Osteoblast (primary cell): ENCODE results near the gene LAMA4. TPM values are rescaled to one million over a fixed set of nuclear protein-coding genes. Genes with fewer than 3 reads are reported as not detected.

Experiments
- DNase-seq: peaks from one replicate; pipeline ENCODE4 v3.0.0; 2011; ENCODE audit warnings: low spot score, mixed read lengths; ENCODE audit not compliant: insufficient read length; ENCODE audit errors: missing footprints
- H2AFZ ChIP-seq: 2 replicates; pipeline ENCODE4 v1.6.0; 2011; ENCODE audit warnings: mild to moderate bottlenecking, low read length
- H3K27ac ChIP-seq: 2 replicates; pipeline ENCODE4 v1.5.1; 2011; ENCODE audit warnings: mild to moderate bottlenecking, low read depth, low read length, moderate library complexity
- H3K27me3 ChIP-seq: 2 replicates; pipeline ENCODE4 v1.6.0; 2012; ENCODE audit warnings: mild to moderate bottlenecking, control low read depth, inconsistent platforms, low read length, moderate library complexity; ENCODE audit not compliant: insufficient read depth
- H3K36me3 ChIP-seq: 2 replicates; pipeline ENCODE4 v1.5.1; 2011; ENCODE audit warnings: mild to moderate bottlenecking, low read length, control low read depth, moderate library complexity; ENCODE audit not compliant: insufficient read depth
- H3K4me1 ChIP-seq: 2 replicates; pipeline ENCODE4 v1.5.1; 2011; ENCODE audit warnings: mild to moderate bottlenecking, low read length, control low read depth, moderate library complexity; ENCODE audit not compliant: insufficient read depth
- H3K4me2 ChIP-seq: 2 replicates; pipeline ENCODE4 v1.6.0; 2011; ENCODE audit warnings: mild to moderate bottlenecking, low read length; ENCODE audit not compliant: insufficient read depth
- H3K4me3 ChIP-seq: fragments of 200-600 bp; sonication (generic); 3 replicates; pipeline ENCODE4 v1.5.1; 2012; ENCODE audit warnings: mild to moderate bottlenecking, low read length, inconsistent platforms; ENCODE audit not compliant: insufficient read depth
- H3K79me2 ChIP-seq: 2 replicates; pipeline ENCODE4 v1.6.0; 2012; ENCODE audit warnings: mild to moderate bottlenecking, low read length, control low read depth, inconsistent platforms; ENCODE audit not compliant: insufficient read depth
- H3K9me3 ChIP-seq: 2 replicates; pipeline ENCODE4 v1.5.1; 2011; ENCODE audit warnings: low read depth, low read length, control low read depth
- H4K20me1 ChIP-seq: 2 replicates; pipeline ENCODE4 v1.6.0; 2012; ENCODE audit warnings: mild to moderate bottlenecking, low read length, control low read depth; ENCODE audit not compliant: insufficient read depth
- total RNA-seq: library from RNA; depleted of rRNA; stranded (reverse); fragments of >200 nt; gene quantifications from 2 replicates; pipeline ENCODE4 v1.2.3, GENCODE V29; 2012
- TF ChIP-seq, protein P1 (sequence below): IDR thresholded peaks from 2 replicates; pipeline ENCODE4 v1.5.1; 2011; ENCODE audit warnings: mild to moderate bottlenecking, low read depth, low read length, moderate library complexity; ENCODE audit errors: extremely low read depth

The LAMA4 gene
- total RNA-seq, 1 donor, result 260 TPM

DNA sequence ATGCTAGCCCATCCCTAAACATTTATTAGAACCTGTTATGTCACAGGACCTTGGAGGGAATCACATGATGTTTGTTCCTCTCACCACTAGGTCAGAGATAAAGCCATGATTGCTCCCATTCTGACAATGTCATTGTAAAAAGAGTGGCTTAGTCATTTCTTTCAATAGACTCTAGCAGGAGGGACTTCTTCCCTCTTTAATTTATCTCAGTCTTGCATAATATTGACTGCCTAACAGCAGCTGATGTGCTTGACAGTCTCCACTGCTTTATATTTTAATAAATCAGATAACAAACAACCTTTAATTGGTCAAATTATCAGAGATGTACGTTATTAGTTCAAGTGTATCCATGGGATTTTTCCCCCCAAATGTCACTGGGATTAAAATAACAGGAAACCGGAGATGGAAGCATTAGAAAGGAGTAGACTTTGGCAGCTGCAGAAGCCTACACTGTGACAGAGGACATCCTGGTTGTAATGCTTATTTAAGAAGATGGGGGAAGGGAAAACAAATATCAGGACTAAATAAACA is 39.6 kb downstream of the LAMA4 start:
- DNase-seq, result no peak
- H3K9me3 ChIP-seq, result no peaks in the 10 kb centered on the region
- peaks cover 51% of the 10 kb centered on the region for H3K4me1 ChIP-seq
- H3K27ac ChIP-seq, result no peak overlapping the region
- TF ChIP-seq, protein P1, sequence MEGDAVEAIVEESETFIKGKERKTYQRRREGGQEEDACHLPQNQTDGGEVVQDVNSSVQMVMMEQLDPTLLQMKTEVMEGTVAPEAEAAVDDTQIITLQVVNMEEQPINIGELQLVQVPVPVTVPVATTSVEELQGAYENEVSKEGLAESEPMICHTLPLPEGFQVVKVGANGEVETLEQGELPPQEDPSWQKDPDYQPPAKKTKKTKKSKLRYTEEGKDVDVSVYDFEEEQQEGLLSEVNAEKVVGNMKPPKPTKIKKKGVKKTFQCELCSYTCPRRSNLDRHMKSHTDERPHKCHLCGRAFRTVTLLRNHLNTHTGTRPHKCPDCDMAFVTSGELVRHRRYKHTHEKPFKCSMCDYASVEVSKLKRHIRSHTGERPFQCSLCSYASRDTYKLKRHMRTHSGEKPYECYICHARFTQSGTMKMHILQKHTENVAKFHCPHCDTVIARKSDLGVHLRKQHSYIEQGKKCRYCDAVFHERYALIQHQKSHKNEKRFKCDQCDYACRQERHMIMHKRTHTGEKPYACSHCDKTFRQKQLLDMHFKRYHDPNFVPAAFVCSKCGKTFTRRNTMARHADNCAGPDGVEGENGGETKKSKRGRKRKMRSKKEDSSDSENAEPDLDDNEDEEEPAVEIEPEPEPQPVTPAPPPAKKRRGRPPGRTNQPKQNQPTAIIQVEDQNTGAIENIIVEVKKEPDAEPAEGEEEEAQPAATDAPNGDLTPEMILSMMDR, result no peak
- H3K4me2 ChIP-seq, result no peak overlapping the region
- H3K4me3 ChIP-seq, result no peak overlapping the region
- no peaks in the 10 kb centered on the region for H3K27me3 ChIP-seq
- H2AFZ ChIP-seq, result no peak overlapping the region
- H3K36me3 ChIP-seq, result peaks cover 57% of the 10 kb centered on the region
- peaks cover 19% of the 10 kb centered on the region for H3K79me2 ChIP-seq
- no peaks in the 10 kb centered on the region for H4K20me1 ChIP-seq

DNA sequence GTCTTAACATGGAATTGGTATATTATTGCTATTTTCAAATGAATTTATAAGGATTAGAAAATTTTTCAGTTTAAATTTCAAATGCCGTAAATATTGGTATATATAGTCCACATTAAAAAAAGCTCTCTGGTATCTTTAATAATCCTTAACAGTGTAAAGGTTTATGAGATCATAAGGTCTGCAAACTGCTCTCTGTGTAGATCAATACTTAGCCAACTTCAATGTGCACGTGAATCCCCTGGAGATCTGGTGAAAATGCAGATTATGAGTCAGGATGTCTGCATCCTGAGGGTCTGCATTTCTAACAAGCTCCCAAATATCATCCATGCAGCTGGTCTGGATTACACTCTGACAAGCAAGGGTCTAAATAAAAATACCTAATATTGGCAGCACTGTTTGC is 43.5 kb downstream of the LAMA4 start:
- peaks cover 63% of the 10 kb centered on the region for H3K36me3 ChIP-seq
- TF ChIP-seq, protein P1, result no peak
- no peak overlapping the region for H2AFZ ChIP-seq
- DNase-seq, result no peak
- no peaks in the 10 kb centered on the region for H3K27me3 ChIP-seq
- H3K9me3 ChIP-seq, result no peaks in the 10 kb centered on the region
- no peak overlapping the region for H3K27ac ChIP-seq
- H3K4me1 ChIP-seq, result peaks cover 34% of the 10 kb centered on the region
- no peak overlapping the region for H3K4me3 ChIP-seq
- H4K20me1 ChIP-seq, result no peaks in the 10 kb centered on the region
- no peak overlapping the region for H3K4me2 ChIP-seq
- H3K79me2 ChIP-seq, result peaks cover 4% of the 10 kb centered on the region

DNA sequence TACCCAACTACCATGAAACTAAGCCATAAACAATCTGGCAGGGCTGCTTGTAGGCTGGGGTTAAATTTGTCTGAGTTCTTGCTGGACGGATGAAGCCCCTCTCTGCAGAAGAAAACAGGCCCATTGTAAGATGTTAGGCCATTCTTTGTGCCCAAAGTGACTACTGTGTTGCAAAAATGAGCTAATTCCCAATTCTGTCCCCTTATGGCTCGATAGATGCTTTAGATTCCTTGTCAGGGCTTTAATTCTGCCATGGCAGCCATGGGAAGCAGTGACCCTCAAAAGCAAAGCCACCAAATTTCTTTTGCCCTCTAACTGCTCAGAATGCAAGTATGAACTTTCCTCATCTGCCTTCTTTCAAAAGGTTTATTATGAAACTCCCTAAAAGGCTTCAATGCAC is 45.2 kb downstream of the LAMA4 start:
- no peak for DNase-seq
- Histone ChIP-seq H3K36me3 (peaks cover 61% of the 10 kb centered on the region), H3K4me2 (no peak overlapping the region), H3K27ac (peak overlapping the region; percentile 21), H3K79me2 (no peaks in the 10 kb centered on the region), H3K4me3 (no peak overlapping the region), H3K9me3 (no peaks in the 10 kb centered on the region), H4K20me1 (no peaks in the 10 kb centered on the region), H2AFZ (no peak overlapping the region), H3K27me3 (no peaks in the 10 kb centered on the region), H3K4me1 (peaks cover 38% of the 10 kb centered on the region)
- TF ChIP-seq, protein P1, result no peak

DNA sequence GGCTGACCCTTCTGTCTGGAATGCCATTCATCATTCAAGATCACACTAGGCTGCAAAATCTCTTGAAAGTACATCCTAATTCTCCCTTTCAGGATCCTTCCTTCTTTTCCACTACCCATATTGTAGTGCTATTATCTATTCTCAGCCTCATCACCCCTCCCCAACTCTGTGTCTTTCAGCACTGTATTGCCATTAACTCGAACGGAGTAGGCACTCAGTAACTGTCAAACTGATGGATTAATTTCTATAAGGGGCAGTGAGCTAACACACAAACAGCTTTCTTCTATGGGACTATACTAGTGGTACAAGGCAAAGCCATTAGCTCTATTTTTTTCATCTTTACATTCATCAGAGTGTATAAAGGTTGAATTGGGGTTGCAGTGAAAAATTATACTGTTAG is 46.6 kb downstream of the LAMA4 start:
- Histone ChIP-seq H2AFZ (no peak overlapping the region), H3K4me2 (no peak overlapping the region), H3K36me3 (peaks cover 56% of the 10 kb centered on the region), H4K20me1 (no peaks in the 10 kb centered on the region), H3K9me3 (no peaks in the 10 kb centered on the region), H3K4me3 (no peak overlapping the region), H3K79me2 (no peaks in the 10 kb centered on the region), H3K27ac (peak overlapping the region; percentile 19), H3K4me1 (peaks cover 52% of the 10 kb centered on the region), H3K27me3 (no peaks in the 10 kb centered on the region)
- TF ChIP-seq, protein P1, result no peak
- no peak for DNase-seq
